Smooth muscle cell (in vitro differentiated cells): ENCODE results near the gene CDH13. TPM values are rescaled to one million over a fixed set of nuclear protein-coding genes. Genes with fewer than 3 reads are reported as not detected.

Source experiments
- DNase-seq: peaks from one replicate; lab custom pipeline; 2025; ENCODE audit not compliant: unreplicated experiment; lab: John Stamatoyannopoulos, UW
- H2AFZ ChIP-seq: fragments of 200-600 bp; sonication (generic); 2 replicates; pipeline ENCODE4 v1.6.0; 2016; ENCODE audit warnings: antibody characterized with exemption, low read depth, mild to moderate bottlenecking
- H3F3A ChIP-seq: fragments of 200-600 bp; sonication (generic); 2 replicates; pipeline ENCODE4 v1.6.0; 2017; ENCODE audit warnings: antibody characterized with exemption, low read depth
- H3K27ac ChIP-seq: fragments of 200-600 bp; sonication (generic); 2 replicates; pipeline ENCODE4 v1.5.1; 2016; ENCODE audit warnings: low read depth, mild to moderate bottlenecking
- H3K27me3 ChIP-seq: fragments of 200-600 bp; sonication (generic); 2 replicates; pipeline ENCODE4 v1.6.1; 2016; ENCODE audit warnings: low read depth, mild to moderate bottlenecking
- H3K36me3 ChIP-seq: fragments of 200-600 bp; sonication (generic); 2 replicates; pipeline ENCODE4 v1.5.1; 2016; ENCODE audit warnings: low read depth
- H3K4me1 ChIP-seq: fragments of 200-600 bp; sonication (generic); 2 replicates; pipeline ENCODE4 v1.5.1; 2016; ENCODE audit warnings: low read depth
- H3K4me2 ChIP-seq: fragments of 200-600 bp; sonication (generic); 2 replicates; pipeline ENCODE4 v1.6.0; 2016; ENCODE audit warnings: mild to moderate bottlenecking
- H3K4me3 ChIP-seq: fragments of 200-600 bp; sonication (generic); 2 replicates; pipeline ENCODE4 v1.5.1; 2016; ENCODE audit warnings: mild to moderate bottlenecking
- H3K79me2 ChIP-seq: fragments of 200-600 bp; sonication (generic); 2 replicates; pipeline ENCODE4 v1.6.0; 2016; ENCODE audit warnings: low read depth, mild to moderate bottlenecking
- H3K9ac ChIP-seq: fragments of 200-600 bp; sonication (generic); 2 replicates; pipeline ENCODE4 v1.6.0; 2016; ENCODE audit warnings: low read depth
- H3K9me3 ChIP-seq: fragments of 200-600 bp; sonication (generic); replicated peaks from 2 replicates; pipeline ENCODE4 v1.5.1; 2016; ENCODE audit warnings: low read depth
- H4K20me1 ChIP-seq: fragments of 200-600 bp; sonication (generic); 2 replicates; pipeline ENCODE4 v1.6.0; 2016; ENCODE audit warnings: low read depth
- CTCF ChIP-seq: fragments of 200-600 bp; sonication (generic); IDR thresholded peaks from 2 replicates; pipeline ENCODE4 v1.5.1; 2017; ENCODE audit warnings: borderline replicate concordance, mild to moderate bottlenecking, antibody characterized with exemption; ENCODE audit not compliant: insufficient read depth, poor library complexity, severe bottlenecking
- WGBS: methylation state at CpG from one replicate; pipeline ENCODE4 v1.1.7; 2016; ENCODE audit warnings: low lambda C conversion rate; 5-methylcytosine and 5-hydroxymethylcytosine counted together
- polyA plus RNA-seq: library from polyadenylated mRNA; unstranded; fragments of >200 nt; fragmentation: Nextera tagmentation; extraction: Ambion mirVana; gene quantifications from 2 replicates; pipeline ENCODE4 v1.2.1, GENCODE V29; 2016
- total RNA-seq: library from RNA; depleted of rRNA; stranded (reverse); fragments of >200 nt; gene quantifications from 2 replicates; pipeline ENCODE4 v1.2.3, GENCODE V29; 2014

Gene CDH13
- total and polyA plus RNA-seq, 2 experiments from 2014 or later, result 12.1 to 32.2 TPM

- no peaks in the 10 kb centered on the region for H3F3A ChIP-seq
- no peak overlapping the region for H3K9ac ChIP-seq
- no peak overlapping the region for H3K4me2 ChIP-seq
- H3K4me1 ChIP-seq, result no peaks in the 10 kb centered on the region
- H3K79me2 ChIP-seq, result no peaks in the 10 kb centered on the region
- H2AFZ ChIP-seq, result no peak overlapping the region
- no peak overlapping the region for H3K4me3 ChIP-seq
- no peaks in the 10 kb centered on the region for H3K27me3 ChIP-seq
- no peak overlapping the region for H3K27ac ChIP-seq
- H3K36me3 ChIP-seq, result no peaks in the 10 kb centered on the region
- no peaks in the 10 kb centered on the region for H4K20me1 ChIP-seq
- no peak for TF ChIP-seq CTCF
- DNase-seq, result no peak
- 93% methylated on average over 3 of the region's 3 CpGs for WGBS
- no peaks in the 10 kb centered on the region for H3K9me3 ChIP-seq
Measured at GRCh38 chr16:82709987-82710386, 83.2 kb downstream of the CDH13 start.

GRCh38 chr16:82713778-82714177 is 87.0 kb downstream of the CDH13 start:
- TF ChIP-seq CTCF, result no peak
- no peak overlapping the region for H3K27ac ChIP-seq
- no peaks in the 10 kb centered on the region for H3F3A ChIP-seq
- no peak overlapping the region for H3K4me2 ChIP-seq
- no peaks in the 10 kb centered on the region for H4K20me1 ChIP-seq
- no peaks in the 10 kb centered on the region for H3K9me3 ChIP-seq
- no peak overlapping the region for H2AFZ ChIP-seq
- H3K4me1 ChIP-seq, result no peaks in the 10 kb centered on the region
- H3K27me3 ChIP-seq, result no peaks in the 10 kb centered on the region
- no peaks in the 10 kb centered on the region for H3K79me2 ChIP-seq
- H3K36me3 ChIP-seq, result no peaks in the 10 kb centered on the region
- H3K9ac ChIP-seq, result no peak overlapping the region
- no peak for DNase-seq
- WGBS, result 83% methylated on average over 4 of the region's 4 CpGs
- H3K4me3 ChIP-seq, result no peak overlapping the region

GRCh38 chr16:82715160-82715559 is 88.4 kb downstream of the CDH13 start:
- Histone ChIP-seq H3K27ac (no peak overlapping the region), H3K9ac (no peak overlapping the region), H2AFZ (no peak overlapping the region), H4K20me1 (no peaks in the 10 kb centered on the region), H3K4me1 (no peaks in the 10 kb centered on the region), H3F3A (no peaks in the 10 kb centered on the region), H3K79me2 (no peaks in the 10 kb centered on the region), H3K36me3 (no peaks in the 10 kb centered on the region), H3K4me3 (no peak overlapping the region), H3K9me3 (no peaks in the 10 kb centered on the region), H3K4me2 (no peak overlapping the region), H3K27me3 (no peaks in the 10 kb centered on the region)
- no peak for TF ChIP-seq CTCF
- DNase-seq, result no peak
- 54% methylated on average over 8 of the region's 8 CpGs for WGBS

- Histone ChIP-seq H3K4me1 (no peaks in the 10 kb centered on the region), H2AFZ (no peak overlapping the region), H4K20me1 (no peaks in the 10 kb centered on the region), H3K27me3 (no peaks in the 10 kb centered on the region), H3K79me2 (no peaks in the 10 kb centered on the region), H3K4me3 (no peak overlapping the region), H3K4me2 (no peak overlapping the region), H3K27ac (no peak overlapping the region), H3K9me3 (no peaks in the 10 kb centered on the region), H3K36me3 (no peaks in the 10 kb centered on the region), H3K9ac (no peak overlapping the region), H3F3A (no peaks in the 10 kb centered on the region)
- TF ChIP-seq CTCF, result no peak
- DNase-seq, result no peak
- WGBS, result 41% methylated on average over 3 of the region's 3 CpGs
Measured at GRCh38 chr16:82715833-82716232, 89.1 kb downstream of the CDH13 start.
